ENCODE measurements around the gene SYTL2.

- no peak for TF ChIP-seq POLR2A (IDR thresholded peaks at IDR 0.05; ENCODE audit: low read depth, low read length)
- no peak for TF ChIP-seq TAF1 (IDR thresholded peaks at IDR 0.05; ENCODE audit: low read depth, low read length)
- TF ChIP-seq POLR2AphosphoS5 (IDR thresholded peaks at IDR 0.05; ENCODE audit: low read depth, low read length) = no peak
These were observed 116.5 kb downstream of the SYTL2 start for GRCh38 chr11:85694385-85694980.

Data from GM12891 (cell line).